ENCODE measurements around the gene CALU. TPM values are rescaled to one million over a fixed set of nuclear protein-coding genes. Genes with fewer than 3 reads are reported as not detected.

CALU gene
- total RNA-seq, 2 experiments from 2014 or later = 29.5 to 32.1 TPM

DNA sequence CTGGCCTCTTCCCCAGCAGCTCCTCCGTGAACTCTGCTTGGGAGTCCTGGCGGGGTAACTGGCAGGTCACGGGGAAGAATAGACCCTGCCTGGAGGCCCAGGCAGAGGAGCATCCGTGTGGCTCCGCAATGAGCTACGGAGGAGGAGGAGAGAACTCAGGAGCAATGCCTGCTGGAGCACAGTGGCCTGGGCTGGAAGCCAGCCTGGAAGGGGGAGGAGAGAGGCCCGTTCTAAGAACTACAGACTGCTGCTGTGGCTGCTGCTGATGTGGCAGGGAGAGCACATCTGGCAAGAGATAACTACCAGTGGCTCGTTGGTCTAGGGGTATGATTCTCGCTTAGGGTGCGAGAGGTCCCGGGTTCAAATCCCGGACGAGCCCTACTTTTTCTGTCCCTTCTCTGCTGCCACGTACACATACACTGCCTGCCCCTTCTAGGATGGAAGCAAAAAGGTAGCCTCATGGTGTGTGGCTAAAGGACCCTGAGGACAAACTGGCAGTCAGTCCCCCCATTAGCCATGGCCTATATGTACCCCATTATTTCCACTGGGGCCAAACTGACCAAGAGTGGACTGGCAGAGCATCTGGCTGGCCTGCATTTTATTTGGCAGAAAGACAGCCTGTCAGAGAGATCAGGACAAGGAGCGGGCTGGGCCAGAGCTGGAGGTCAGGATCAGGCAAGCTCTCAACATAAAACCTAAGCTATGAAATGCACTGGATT lies 44.1 kb downstream of the CALU start:
- H3K4me3 Mint-ChIP-seq = no peak overlapping the region
- ChIA-PET CTCF (interaction anchor here (0.8 to 1.2 kb wide), 2 partner anchors 12 to 14 kb away, joined by 3 read pairs; no protein-coding TSS in a partner anchor), POLR2A (no interaction called here)
- H3K4me1 Mint-ChIP-seq = no peaks in the 10 kb centered on the region
- H3K27me3 Mint-ChIP-seq = peaks cover 25% of the 10 kb centered on the region
- no peak for DNase-seq
- no peaks in the 10 kb centered on the region for H3K9me3 Mint-ChIP-seq
- H3K36me3 Mint-ChIP-seq (ENCODE audit: low read depth) = no peaks in the 10 kb centered on the region
- H3K27ac Mint-ChIP-seq = no peak overlapping the region

GRCh38 chr7:128785738-128786137 lies 46.6 kb downstream of the CALU start:
- Mint-ChIP-seq H3K9me3 (no peaks in the 10 kb centered on the region), H3K4me3 (no peak overlapping the region), H3K36me3 (ENCODE audit: low read depth) (no peaks in the 10 kb centered on the region), H3K27me3 (peaks cover 44% of the 10 kb centered on the region), H3K27ac (no peak overlapping the region), H3K4me1 (peaks cover 4% of the 10 kb centered on the region)
- POLR2A ChIA-PET = no interaction called here
- CTCF ChIA-PET = interaction anchor here (1.5 kb wide), 1 partner anchor 16 kb away, joined by 7 read pairs; no protein-coding TSS in a partner anchor
- DNase-seq = no peak

- no peak for DNase-seq
- ChIA-PET POLR2A (no interaction called here), CTCF (interaction anchor here (1.2 kb wide), 1 partner anchor 298 kb away, joined by 3 read pairs; no protein-coding TSS in a partner anchor)
- Mint-ChIP-seq H3K27ac (no peak overlapping the region), H3K27me3 (peaks cover 42% of the 10 kb centered on the region), H3K4me3 (no peak overlapping the region), H3K4me1 (peaks cover 10% of the 10 kb centered on the region), H3K9me3 (no peaks in the 10 kb centered on the region), H3K36me3 (ENCODE audit: low read depth) (no peaks in the 10 kb centered on the region)
Observed at GRCh38 chr7:128788446-128789412, 49.6 kb downstream of the CALU start.

GRCh38 chr7:128790315-128791041 lies 51.3 kb downstream of the CALU start:
- H3K36me3 Mint-ChIP-seq (ENCODE audit: low read depth) = no peaks in the 10 kb centered on the region
- DNase-seq = no peak
- peak overlapping the region; percentile 75 for H3K27ac Mint-ChIP-seq
- H3K4me3 Mint-ChIP-seq = peak overlapping the region; percentile 73
- H3K9me3 Mint-ChIP-seq = no peaks in the 10 kb centered on the region
- POLR2A ChIA-PET = no interaction called here
- peaks cover 10% of the 10 kb centered on the region for H3K4me1 Mint-ChIP-seq
- CTCF ChIA-PET = no interaction called here
- H3K27me3 Mint-ChIP-seq = peaks cover 35% of the 10 kb centered on the region

GRCh38 chr7:128791121-128791971 lies 52.2 kb downstream of the CALU start, which contains the start of gene CCDC136:
Gene CCDC136 (plus strand): TSS chr7:128791968. CDS start chr7:128792412, 444 bp downstream.
- peaks cover 27% of the 10 kb centered on the region for H3K27me3 Mint-ChIP-seq
- DNase-seq = peak; percentile 76
- H3K9me3 Mint-ChIP-seq = no peaks in the 10 kb centered on the region
- H3K4me1 Mint-ChIP-seq = peaks cover 10% of the 10 kb centered on the region
- peak within 1 kb of the TSS; percentile 78 for H3K27ac Mint-ChIP-seq
- no peaks in the 10 kb centered on the region for H3K36me3 Mint-ChIP-seq (ENCODE audit: low read depth)
- CTCF ChIA-PET = interaction anchor here (1.3 kb wide), 1 partner anchor 15 kb away, joined by 3 read pairs; no protein-coding TSS in a partner anchor
- H3K4me3 Mint-ChIP-seq = peak within 1 kb of the TSS; percentile 81
- POLR2A ChIA-PET = no interaction called here

DNA sequence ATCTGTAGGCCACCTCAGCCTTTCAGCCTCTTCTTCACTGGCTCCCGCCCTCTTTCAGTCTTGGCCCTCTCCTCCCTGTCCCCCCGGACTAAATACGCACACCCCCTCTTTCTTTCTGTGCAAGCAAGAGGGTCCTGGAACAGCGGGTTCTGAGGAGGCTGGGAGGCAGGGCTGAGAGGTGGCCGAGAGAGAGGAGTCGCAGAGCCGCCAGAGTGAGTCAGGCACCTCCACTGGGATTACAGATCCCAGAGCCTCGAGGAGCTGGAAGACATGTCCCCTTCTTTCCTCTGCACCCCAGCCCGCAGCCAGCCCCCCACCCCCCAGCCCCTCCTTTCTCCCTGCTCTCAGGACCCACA lies 52.8 kb downstream of the CALU start:
- no peak overlapping the region for H3K27ac Mint-ChIP-seq
- no peak for DNase-seq

GRCh38 chr7:128792471-128793180 lies 53.5 kb downstream of the CALU start:
- Mint-ChIP-seq H3K9me3 (no peaks in the 10 kb centered on the region), H3K4me3 (peak overlapping the region; percentile 81), H3K36me3 (ENCODE audit: low read depth) (no peaks in the 10 kb centered on the region), H3K27ac (no peak overlapping the region), H3K27me3 (peaks cover 21% of the 10 kb centered on the region), H3K4me1 (peaks cover 10% of the 10 kb centered on the region)
- ChIA-PET POLR2A (no interaction called here), CTCF (interaction anchor here (1.3 kb wide), 1 partner anchor 14 kb away, joined by 3 read pairs; no protein-coding TSS in a partner anchor)
- no peak for DNase-seq

More for the DNA sequence above, 52.8 kb downstream of the CALU start:
- Mint-ChIP-seq H3K27me3 (peaks cover 25% of the 10 kb centered on the region), H3K4me1 (peaks cover 10% of the 10 kb centered on the region), H3K9me3 (no peaks in the 10 kb centered on the region), H3K4me3 (peak overlapping the region; percentile 81), H3K36me3 (ENCODE audit: low read depth) (no peaks in the 10 kb centered on the region)
- ChIA-PET POLR2A (no interaction called here), CTCF (interaction anchor here (1.3 kb wide), 1 partner anchor 14 kb away, joined by 3 read pairs; no protein-coding TSS in a partner anchor)

DNA sequence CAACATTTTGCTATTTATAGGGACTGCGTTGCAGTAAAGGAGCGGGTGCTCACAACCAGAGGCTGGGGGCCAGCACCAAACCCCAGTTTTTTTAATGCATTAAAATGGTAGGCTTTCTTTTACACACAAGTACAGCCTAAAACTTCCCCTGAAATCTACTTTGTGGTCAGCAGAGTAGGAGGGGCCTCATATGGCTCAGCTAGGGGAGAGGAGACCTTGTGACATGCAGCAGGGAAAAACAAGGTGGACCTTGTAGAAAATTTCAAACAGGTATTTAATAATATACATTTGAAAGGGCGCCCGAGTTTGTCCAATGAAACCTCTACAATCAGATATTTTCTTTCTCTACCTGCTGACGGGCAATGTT lies 54.0 kb downstream of the CALU start:
- H3K4me1 Mint-ChIP-seq = peaks cover 10% of the 10 kb centered on the region

DNA sequence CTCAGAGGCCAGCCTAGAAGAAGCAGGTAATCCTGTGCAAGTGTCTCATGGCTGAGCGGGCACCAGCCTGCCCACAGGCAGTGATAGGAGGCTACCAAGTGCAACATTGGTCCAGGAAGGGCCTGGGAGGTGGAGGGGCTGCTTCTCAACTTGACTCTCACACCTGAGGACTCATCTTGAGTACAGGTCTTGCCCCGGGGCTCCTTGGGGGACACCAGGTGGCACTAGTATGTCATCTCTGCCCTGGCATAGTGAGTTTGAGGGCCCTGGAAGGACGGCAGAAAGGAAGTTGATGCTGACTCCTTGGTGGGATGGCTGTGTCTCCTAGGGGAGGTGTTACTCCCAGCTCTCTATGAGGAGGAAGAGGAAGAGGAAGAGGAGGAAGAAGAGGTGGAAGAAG lies 54.9 kb downstream of the CALU start:
- Mint-ChIP-seq H3K36me3 (ENCODE audit: low read depth) (no peaks in the 10 kb centered on the region), H3K27me3 (peaks cover 15% of the 10 kb centered on the region), H3K9me3 (no peaks in the 10 kb centered on the region), H3K4me1 (peaks cover 10% of the 10 kb centered on the region), H3K4me3 (no peak overlapping the region), H3K27ac (no peak overlapping the region)
- ChIA-PET POLR2A (no interaction called here), CTCF (no interaction called here)
- peak; percentile 48 for DNase-seq

More for the DNA sequence above, 54.0 kb downstream of the CALU start:
- POLR2A ChIA-PET = no interaction called here
- Mint-ChIP-seq H3K9me3 (no peaks in the 10 kb centered on the region), H3K36me3 (ENCODE audit: low read depth) (no peaks in the 10 kb centered on the region), H3K27me3 (peaks cover 19% of the 10 kb centered on the region), H3K4me3 (no peak overlapping the region), H3K27ac (no peak overlapping the region)
- CTCF ChIA-PET = interaction anchor here (0.5 kb wide), 1 partner anchor 50 kb away, joined by 3 read pairs; no protein-coding TSS in a partner anchor
- DNase-seq = no peak

- ChIA-PET CTCF (no interaction called here), POLR2A (no interaction called here)
- no peak overlapping the region for H3K4me3 Mint-ChIP-seq
- H3K27ac Mint-ChIP-seq = no peak overlapping the region
- H3K27me3 Mint-ChIP-seq = peaks cover 11% of the 10 kb centered on the region
- H3K9me3 Mint-ChIP-seq = no peaks in the 10 kb centered on the region
- peaks cover 10% of the 10 kb centered on the region for H3K4me1 Mint-ChIP-seq
- DNase-seq = no peak
- H3K36me3 Mint-ChIP-seq (ENCODE audit: low read depth) = no peaks in the 10 kb centered on the region
Observed at GRCh38 chr7:128794436-128794835, 55.3 kb downstream of the CALU start.

- no peak for DNase-seq
- no peak overlapping the region for H3K4me3 Mint-ChIP-seq
- H3K27me3 Mint-ChIP-seq = peaks cover 4% of the 10 kb centered on the region
- no peaks in the 10 kb centered on the region for H3K36me3 Mint-ChIP-seq (ENCODE audit: low read depth)
- ChIA-PET CTCF (interaction anchor here (0.9 to 1.4 kb wide), 2 partner anchors 18 to 19 kb away, joined by 3 to 4 read pairs; no protein-coding TSS in a partner anchor), POLR2A (no interaction called here)
- H3K9me3 Mint-ChIP-seq = no peaks in the 10 kb centered on the region
- peaks cover 10% of the 10 kb centered on the region for H3K4me1 Mint-ChIP-seq
- H3K27ac Mint-ChIP-seq = no peak overlapping the region
Observed at GRCh38 chr7:128795129-128795528, 56.0 kb downstream of the CALU start.
